Vagina (tissue), 2 donors: ENCODE data around the gene TWF2.

ENCODE experiments used
- CTCF ChIP-seq, 3 experiments: fragments of 450-650 bp in 2 of 3; fragments of 200-600 bp in 1 of 3; sonication (generic) in 1 of 3; IDR thresholded peaks; one replicate each; pipeline ENCODE4 v1.5.1; 2017 to 2019; ENCODE audit warnings: antibody characterized with exemption in 3 of 3, mild to moderate bottlenecking in 2 of 3, moderate library complexity in 2 of 3
- POLR2A ChIP-seq, 2 donors: fragments of 450-650 bp; IDR thresholded peaks; one replicate each; pipeline ENCODE4 v1.6.1; 2017; ENCODE audit warnings: antibody characterized with exemption in 2 of 2, mild to moderate bottlenecking in 2 of 2, moderate library complexity in 2 of 2
- POLR2AphosphoS5 ChIP-seq, 2 donors: sonication (generic); formaldehyde crosslinking; IDR thresholded peaks; one replicate each; pipeline ENCODE4 v1.9.0; 2017; ENCODE audit warnings: antibody characterized with exemption in 2 of 2, mild to moderate bottlenecking in 2 of 2, low read depth in 1 of 2; ENCODE audit not compliant: insufficient read depth in 1 of 2

- TF ChIP-seq CTCF (IDR thresholded peaks at IDR 0.05) (no peak), POLR2A (IDR thresholded peaks at IDR 0.05) (no peak), POLR2AphosphoS5 (IDR thresholded peaks at IDR 0.05; ENCODE audit: insufficient read depth in 1 of 2, low read depth in 1 of 2) (no peak)
Measured at GRCh38 chr3:52250122-52250521, 11.2 kb upstream of the TWF2 start.
